CD4-positive, alpha-beta T cell treated with Interferon alpha-2 for 1 hour (primary cell): ENCODE results near the gene FFAR3.

Experiments used
- DNase-seq, 2 donors: peaks; one replicate each; pipeline ENCODE4 v3.0.0-alpha.2; 2020 to 2022

Gene FFAR3, protein sequence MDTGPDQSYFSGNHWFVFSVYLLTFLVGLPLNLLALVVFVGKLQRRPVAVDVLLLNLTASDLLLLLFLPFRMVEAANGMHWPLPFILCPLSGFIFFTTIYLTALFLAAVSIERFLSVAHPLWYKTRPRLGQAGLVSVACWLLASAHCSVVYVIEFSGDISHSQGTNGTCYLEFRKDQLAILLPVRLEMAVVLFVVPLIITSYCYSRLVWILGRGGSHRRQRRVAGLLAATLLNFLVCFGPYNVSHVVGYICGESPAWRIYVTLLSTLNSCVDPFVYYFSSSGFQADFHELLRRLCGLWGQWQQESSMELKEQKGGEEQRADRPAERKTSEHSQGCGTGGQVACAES

GRCh38 chr19:35357867-35358573 is at the start of gene FFAR3:
Gene FFAR3 (plus strand): TSS chr19:35358460. CDS start chr19:35358891, 431 bp downstream.
- peak; percentile 27 to 77 for DNase-seq

DNA sequence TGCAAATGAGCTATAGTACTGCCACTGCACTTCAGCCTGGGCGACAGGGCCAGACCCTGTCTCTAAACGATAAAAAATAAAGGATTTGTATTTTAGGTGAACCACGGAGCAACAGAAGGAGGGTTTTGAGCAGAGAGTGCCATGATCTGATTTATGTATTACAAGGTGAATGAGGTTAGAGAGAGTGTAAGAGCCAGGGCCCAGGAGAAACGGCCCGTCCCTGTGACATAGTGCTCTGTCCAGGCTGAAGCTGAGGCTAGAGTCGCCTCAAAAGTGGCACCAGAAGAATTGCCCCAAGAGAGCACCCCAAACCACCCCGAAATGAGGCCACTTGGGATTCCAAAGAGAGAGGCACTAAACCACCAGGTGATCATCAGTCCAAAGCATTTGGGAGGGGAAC is 49.4 kb upstream of the FFAR3 start:
- no peak for DNase-seq

- DNase-seq, result no peak
These were observed 48.6 kb upstream of the FFAR3 start for GRCh38 chr19:35309481-35310279.

DNA sequence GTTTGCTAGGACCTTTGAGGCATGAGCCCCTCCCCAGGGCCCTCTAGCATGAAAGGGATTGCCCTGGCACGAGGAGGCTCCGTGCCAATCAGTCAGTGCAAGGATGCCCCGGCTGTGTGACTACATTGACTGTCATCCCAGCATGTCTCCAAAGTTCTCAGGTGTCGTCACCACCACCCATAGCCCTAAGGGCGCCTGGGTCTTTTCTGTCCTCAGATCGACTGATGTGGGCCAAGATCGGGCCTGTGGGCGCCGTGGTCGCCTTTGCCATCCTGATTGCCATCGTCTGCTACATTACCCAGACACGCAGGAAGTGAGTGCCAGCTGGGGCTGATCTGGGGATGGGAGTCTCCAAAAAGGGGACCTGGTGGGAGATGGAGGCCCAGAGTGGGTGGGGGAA is 47.9 kb upstream of the FFAR3 start:
- no peak for DNase-seq

DNA sequence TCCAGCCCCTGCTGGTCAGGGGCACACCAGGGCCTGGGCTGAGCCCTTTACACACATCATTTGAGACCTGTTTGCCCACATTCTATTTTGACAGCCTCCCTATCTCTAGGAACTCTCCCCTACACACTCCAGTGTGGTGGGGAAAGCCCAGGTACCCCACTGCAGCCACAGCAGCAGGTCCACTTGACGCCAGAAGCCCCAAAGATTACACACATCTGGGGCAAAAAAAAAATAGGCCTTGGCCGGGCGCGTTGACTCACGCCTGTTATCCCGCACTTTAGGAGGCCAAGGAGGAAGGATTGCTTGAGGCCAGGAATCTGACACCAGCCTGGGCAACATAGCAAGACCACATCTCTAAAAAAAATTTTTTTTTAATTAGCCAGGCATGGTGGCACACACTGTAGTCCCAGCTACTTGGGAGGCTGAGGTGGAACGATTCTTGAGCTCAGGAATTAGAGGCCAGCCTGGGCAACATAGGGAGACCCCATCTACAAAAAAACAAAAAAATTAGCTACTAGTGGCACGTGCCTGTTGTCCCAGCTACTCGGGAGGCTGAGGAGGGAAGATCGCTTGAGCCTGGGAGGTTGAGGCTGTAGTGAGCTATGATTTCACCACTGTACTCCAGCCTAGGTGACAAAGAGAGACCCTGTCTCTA is 47.3 kb upstream of the FFAR3 start:
- no peak for DNase-seq

DNA sequence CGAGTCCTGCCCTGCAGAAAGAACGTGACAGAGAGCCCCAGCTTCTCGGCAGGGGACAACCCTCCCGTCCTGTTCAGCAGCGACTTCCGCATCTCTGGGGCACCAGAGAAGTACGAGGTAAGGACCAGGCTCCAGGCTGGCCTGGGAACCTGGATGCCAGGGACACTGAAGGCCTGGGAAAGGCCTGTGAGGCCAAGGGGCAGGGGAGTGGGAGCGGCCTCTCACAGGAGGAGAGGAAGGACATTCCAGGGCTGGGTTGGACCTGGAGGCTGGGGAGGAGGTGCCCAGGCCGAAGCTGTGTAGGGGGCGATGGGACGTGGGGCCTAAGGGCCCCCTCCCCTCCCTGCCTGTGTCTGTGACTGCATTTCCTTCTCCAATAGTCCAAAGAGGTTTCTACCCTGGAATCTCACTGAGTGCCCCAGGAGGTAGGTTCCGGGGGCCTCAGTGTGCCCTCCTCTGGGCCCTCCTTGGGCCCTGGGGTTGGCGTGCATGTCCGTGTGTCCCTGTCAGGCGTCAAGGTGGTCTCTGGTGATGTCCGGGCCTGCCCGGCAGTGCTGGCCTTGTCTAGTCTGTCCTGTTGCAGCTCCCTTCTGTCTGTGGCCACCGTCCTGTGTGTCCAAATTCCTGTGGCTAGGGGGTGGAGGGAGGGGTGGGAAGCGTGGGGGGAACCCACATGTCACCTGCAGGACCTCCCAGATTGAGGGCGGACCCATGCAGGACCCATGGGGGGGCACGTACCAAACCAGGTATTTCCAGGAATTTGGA is 46.2 kb upstream of the FFAR3 start:
- no peak for DNase-seq

DNA sequence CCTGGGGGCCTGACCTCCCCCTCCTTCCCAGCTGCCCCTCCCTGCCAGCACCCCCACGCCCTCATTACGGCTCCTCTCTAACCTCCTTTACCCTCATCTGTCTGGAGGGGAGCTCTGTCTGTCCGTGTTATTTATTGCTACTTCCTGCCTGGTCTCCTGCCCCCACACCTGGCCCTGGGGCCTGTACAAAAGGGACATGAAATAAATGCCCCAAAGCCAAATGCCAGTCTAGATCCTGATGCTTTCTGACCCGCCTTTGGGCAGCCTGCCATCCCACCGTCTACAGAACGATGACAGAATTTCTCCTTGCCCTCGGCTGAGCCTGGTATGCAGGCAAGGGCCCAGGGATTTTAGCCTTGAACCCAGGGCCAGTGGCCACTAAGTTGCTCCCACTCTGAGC is 44.7 kb upstream of the FFAR3 start:
- no peak for DNase-seq

DNA sequence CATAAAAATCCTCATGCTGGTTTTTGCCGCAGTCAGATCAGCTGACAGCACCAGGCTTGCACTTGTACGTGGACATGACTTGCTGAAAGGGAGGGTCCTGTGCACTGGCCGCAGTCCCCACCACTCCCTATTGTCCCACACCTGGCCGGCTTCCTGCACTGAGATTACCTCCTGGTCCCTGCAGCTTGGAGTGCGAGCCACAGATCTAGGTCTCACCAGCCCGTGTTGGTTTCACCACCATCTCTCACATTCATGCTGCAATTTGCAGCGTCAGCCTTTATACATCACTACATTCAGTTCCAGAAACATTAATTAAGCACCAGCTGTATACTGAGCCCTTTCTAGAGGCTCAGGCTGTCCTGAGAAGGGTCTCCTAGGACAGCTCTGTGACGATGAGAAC is 44.2 kb upstream of the FFAR3 start:
- no peak for DNase-seq

- no peak for DNase-seq
These were observed 43.3 kb upstream of the FFAR3 start for GRCh38 chr19:35314858-35315470.

GRCh38 chr19:35315883-35316282 is 42.4 kb upstream of the FFAR3 start:
- no peak for DNase-seq

DNA sequence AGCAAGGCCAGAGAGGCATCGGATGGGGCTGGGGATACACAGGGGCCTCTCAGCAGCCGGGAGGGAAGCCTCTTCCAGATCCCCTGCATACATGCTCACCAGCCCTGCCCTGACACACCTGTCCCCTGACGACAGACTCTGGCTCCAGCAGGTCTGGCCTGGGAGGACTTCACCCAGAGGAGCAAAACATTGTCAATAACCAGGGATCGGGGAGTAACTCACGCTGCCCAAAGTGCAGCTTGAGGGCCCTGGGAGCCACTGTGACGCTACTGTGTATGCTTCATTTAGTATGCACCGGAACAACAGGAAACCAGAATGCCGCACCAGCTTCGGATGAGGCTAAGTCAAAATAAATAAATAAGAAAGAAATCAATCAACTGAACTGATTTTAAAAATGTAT is 41.7 kb upstream of the FFAR3 start:
- no peak for DNase-seq

GRCh38 chr19:35317464-35318043 is 40.7 kb upstream of the FFAR3 start:
- no peak for DNase-seq

DNA sequence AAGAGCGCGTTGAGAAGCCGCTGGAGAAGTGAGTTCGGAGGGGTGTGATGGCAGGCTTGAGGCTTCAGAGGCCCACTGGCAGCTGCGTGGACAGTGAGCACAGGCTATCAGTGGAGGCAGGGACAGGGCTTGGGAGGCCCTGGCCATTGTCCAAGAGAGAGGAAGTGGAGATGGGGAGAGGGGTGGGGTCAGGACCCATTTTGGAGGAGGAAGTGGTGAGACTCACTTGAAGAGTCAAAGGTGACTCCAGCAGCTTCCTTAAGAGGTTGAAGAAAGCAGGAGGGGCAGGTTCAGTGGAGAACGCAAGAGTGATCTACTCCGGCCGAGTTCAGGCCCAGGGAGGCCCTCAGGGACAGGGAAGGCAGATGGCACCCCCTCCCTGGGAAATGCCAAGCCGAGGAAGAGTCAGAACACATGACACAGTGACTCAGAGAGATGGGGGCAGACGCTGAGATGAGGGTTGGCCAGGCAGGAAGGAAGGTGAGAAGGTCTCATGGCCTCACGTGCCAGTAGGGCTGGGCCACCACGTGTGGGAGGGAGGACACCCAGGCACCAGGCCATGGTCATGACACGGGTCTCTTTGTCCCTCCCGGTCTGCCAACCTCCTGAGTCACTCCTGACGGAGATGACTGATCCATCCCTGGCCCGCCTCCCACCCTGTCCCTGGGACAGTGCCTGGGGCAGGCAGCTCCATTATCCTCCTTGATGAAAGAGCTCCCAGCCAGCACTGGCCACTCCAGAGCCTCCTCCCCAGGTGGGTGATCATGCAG is 39.4 kb upstream of the FFAR3 start:
- peak in 1 of 2 donors; percentile 75 for DNase-seq

DNA sequence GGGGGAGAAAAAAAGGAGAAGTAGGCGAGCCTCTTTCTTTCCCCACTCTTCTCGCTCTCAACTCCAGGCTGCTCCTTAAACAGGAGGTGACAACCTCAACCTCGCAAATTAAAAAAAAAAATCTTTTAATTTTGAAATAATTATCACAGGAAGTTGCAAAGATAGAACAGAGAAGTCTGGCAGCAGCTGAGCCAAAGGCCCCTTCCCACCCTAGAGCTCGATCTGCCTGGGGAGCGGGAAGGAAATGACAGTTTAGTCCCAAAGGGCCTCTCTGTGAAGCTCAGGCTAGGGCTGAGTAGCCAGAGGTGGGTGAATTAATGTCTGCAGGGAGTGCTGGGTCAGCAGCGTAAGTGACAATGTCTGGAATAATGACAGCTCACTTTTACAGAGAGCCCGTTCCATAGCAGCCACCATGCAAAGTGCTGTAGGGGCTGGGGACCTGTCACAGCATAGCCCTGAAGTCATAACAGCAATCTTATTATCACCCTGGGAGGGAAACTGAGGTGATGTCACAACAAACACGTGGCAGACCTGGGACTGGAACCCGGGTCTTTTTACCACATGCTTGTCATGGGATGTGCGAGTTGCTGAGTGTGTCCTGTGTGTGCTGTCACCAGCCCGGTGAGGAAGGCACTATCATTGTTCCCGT is 38.1 kb upstream of the FFAR3 start:
- DNase-seq, result peak in 1 of 2 donors; percentile 26

- DNase-seq, result no peak
These were observed 37.0 kb upstream of the FFAR3 start for GRCh38 chr19:35321291-35321690.

- no peak for DNase-seq
These were observed 36.2 kb upstream of the FFAR3 start for GRCh38 chr19:35322014-35322413.

- DNase-seq, result no peak
These were observed 30.6 kb upstream of the FFAR3 start for GRCh38 chr19:35327642-35328041.

GRCh38 chr19:35328851-35329285 is 29.4 kb upstream of the FFAR3 start, which contains the start of gene CD22:
Gene CD22 (plus strand): TSS chr19:35329187. CDS start chr19:35332041, 2,854 bp downstream.
- peak in 1 of 2 donors; percentile 67 for DNase-seq

GRCh38 chr19:35329323-35329722 is 28.9 kb upstream of the FFAR3 start:
- no peak for DNase-seq

- DNase-seq, result peak in 1 of 2 donors; percentile 79
These were observed 27.8 kb upstream of the FFAR3 start for GRCh38 chr19:35330475-35330874.
